HG03159 (cell line): ENCODE measurements around the gene ALPK3.
"Not testable (repeated sequence)": the region's sequence is repeated elsewhere in the genome, so short reads cannot be mapped to it uniquely, and the experiment has no call there.

Experiments
- ATAC-seq: cut with Tn5 transposase; IDR thresholded peaks from one replicate; pipeline ENCODE4 v1.9.1; 2021; ENCODE audit warnings: mild to moderate bottlenecking, moderate library complexity; ENCODE audit not compliant: unreplicated experiment

ALPK3 gene

GRCh38 chr15:84844964-84845363 is 27.8 kb downstream of the ALPK3 start:
- ATAC-seq, result no peak

GRCh38 chr15:84845631-84846030 is 28.5 kb downstream of the ALPK3 start:
- ATAC-seq, result not testable (repeated sequence)

GRCh38 chr15:84846269-84846668 is 29.1 kb downstream of the ALPK3 start:
- no peak for ATAC-seq

GRCh38 chr15:84847382-84847781 is 30.2 kb downstream of the ALPK3 start:
- ATAC-seq, result no peak

- no peak for ATAC-seq
These were observed 35.1 kb downstream of the ALPK3 start for GRCh38 chr15:84852212-84852611.

- no peak for ATAC-seq
These were observed 38.0 kb downstream of the ALPK3 start for GRCh38 chr15:84855136-84855535.

GRCh38 chr15:84855765-84856164 is 38.6 kb downstream of the ALPK3 start:
- ATAC-seq, result no peak

- ATAC-seq, result no peak
These were observed 39.7 kb downstream of the ALPK3 start for GRCh38 chr15:84856731-84857417.

- ATAC-seq, result no peak
These were observed 40.4 kb downstream of the ALPK3 start for GRCh38 chr15:84857418-84858004.

GRCh38 chr15:84858231-84858630 is 41.1 kb downstream of the ALPK3 start:
- ATAC-seq, result no peak

GRCh38 chr15:84859144-84859543 is 42.0 kb downstream of the ALPK3 start:
- ATAC-seq, result no peak

GRCh38 chr15:84859651-84860050 is 42.5 kb downstream of the ALPK3 start:
- no peak for ATAC-seq

- no peak for ATAC-seq
These were observed 44.6 kb downstream of the ALPK3 start for GRCh38 chr15:84861781-84862180.

- ATAC-seq, result no peak
These were observed 45.2 kb downstream of the ALPK3 start for GRCh38 chr15:84862214-84862975.

- ATAC-seq, result no peak
These were observed 46.6 kb downstream of the ALPK3 start for GRCh38 chr15:84863565-84864443.

- ATAC-seq, result no peak
These were observed 47.3 kb downstream of the ALPK3 start for GRCh38 chr15:84864444-84864795.

- ATAC-seq, result no peak
These were observed 48.0 kb downstream of the ALPK3 start for GRCh38 chr15:84865074-84865569.

- ATAC-seq, result no peak
These were observed 51.1 kb downstream of the ALPK3 start for GRCh38 chr15:84868037-84868880.

- no peak for ATAC-seq
These were observed 52.4 kb downstream of the ALPK3 start for GRCh38 chr15:84869510-84869909.

- no peak for ATAC-seq
These were observed 54.4 kb downstream of the ALPK3 start for GRCh38 chr15:84871428-84871985.
